Upper lobe of left lung (tissue), 4 donors: Measurements from ENCODE around the gene ASH1L.

Source experiments
- CTCF ChIP-seq, 6 experiments: fragments of 450-650 bp in 4 of 6; fragments of 200-600 bp in 2 of 6; sonication (generic) in 2 of 6; IDR thresholded peaks; one replicate each; pipeline ENCODE4 v1.5.1; 2016 to 2019; ENCODE audit warnings: antibody characterized with exemption in 6 of 6
- POLR2A ChIP-seq, 4 donors: fragments of 450-650 bp; IDR thresholded peaks; one replicate each; pipeline ENCODE4 v1.5.1; 2016 to 2017; ENCODE audit warnings: antibody characterized with exemption in 4 of 4, mild to moderate bottlenecking in 2 of 4
- POLR2AphosphoS5 ChIP-seq, 2 donors: sonication (generic); formaldehyde crosslinking; IDR thresholded peaks; one replicate each; pipeline ENCODE4 v1.5.1; 2017; ENCODE audit warnings: antibody characterized with exemption in 2 of 2

- TF ChIP-seq CTCF (IDR thresholded peaks at IDR 0.05) = no peak
- no peak for TF ChIP-seq POLR2A (IDR thresholded peaks at IDR 0.05)
- no peak for TF ChIP-seq POLR2AphosphoS5 (IDR thresholded peaks at IDR 0.05)
These were observed 266.7 kb downstream of the ASH1L start for GRCh38 chr1:155295942-155296267.
